Spinal cord (tissue), 10 donors: ENCODE results near the gene LAGE3. TPM values are rescaled to one million over a fixed set of nuclear protein-coding genes. Genes with fewer than 3 reads are reported as not detected.

Source experiments
- DNase-seq, 6 donors: peaks; one replicate each; pipeline versions ENCODE4 v3.0.0 to v3.0.0-alpha.2; 2013 to 2015; ENCODE audit warnings: low spot score in 6 of 6, low read depth in 4 of 6
- H3K27ac ChIP-seq: one replicate; pipeline ENCODE4 v1.5.1; 2013; ENCODE audit warnings: low read depth, low read length, control low read depth
- H3K27me3 ChIP-seq: one replicate; pipeline ENCODE4 v1.6.1; 2013; ENCODE audit warnings: low read length; ENCODE audit not compliant: control insufficient read depth, insufficient read depth
- H3K36me3 ChIP-seq: one replicate; pipeline ENCODE4 v1.6.1; 2013; ENCODE audit warnings: low read length; ENCODE audit not compliant: control insufficient read depth, insufficient read depth
- H3K4me1 ChIP-seq: one replicate; pipeline ENCODE4 v1.6.1; 2013; ENCODE audit warnings: low read length; ENCODE audit not compliant: control insufficient read depth, insufficient read depth
- H3K4me3 ChIP-seq: one replicate; pipeline ENCODE4 v1.5.1; 2013; ENCODE audit warnings: low read depth, low read length, control low read depth
- H3K9me3 ChIP-seq: one replicate; pipeline ENCODE4 v1.6.1; 2013; ENCODE audit warnings: low read length; ENCODE audit not compliant: control insufficient read depth, insufficient read depth
- WGBS: methylation state at CpG from one replicate; pipeline ENCODE4 v1.1.5; 2013; ENCODE audit warnings: missing lambda C conversion rate; ENCODE audit not compliant: insufficient coverage; 5-methylcytosine and 5-hydroxymethylcytosine counted together
- polyA plus RNA-seq, 2 donors: library from polyadenylated mRNA; unstranded; fragments of 120-200 nt; gene quantifications; one replicate each; pipeline ENCODE4 v1.2.1, GENCODE V29; 2013; ENCODE audit not compliant: insufficient read length in 2 of 2
- total RNA-seq, 2 donors: library from RNA; depleted of rRNA in 1 of 2; stranded (reverse); fragments of 120-200 nt in 1 of 2; fragments of >200 nt in 1 of 2; gene quantifications; one replicate each; pipeline versions ENCODE4 v1.2.3 to v1.2.4, GENCODE V29; 2013 to 2014
- donor health status: healthy.

The LAGE3 gene
- total and polyA plus RNA-seq, 4 donors = 10.0 to 46.2 (median 41.1) TPM

DNA sequence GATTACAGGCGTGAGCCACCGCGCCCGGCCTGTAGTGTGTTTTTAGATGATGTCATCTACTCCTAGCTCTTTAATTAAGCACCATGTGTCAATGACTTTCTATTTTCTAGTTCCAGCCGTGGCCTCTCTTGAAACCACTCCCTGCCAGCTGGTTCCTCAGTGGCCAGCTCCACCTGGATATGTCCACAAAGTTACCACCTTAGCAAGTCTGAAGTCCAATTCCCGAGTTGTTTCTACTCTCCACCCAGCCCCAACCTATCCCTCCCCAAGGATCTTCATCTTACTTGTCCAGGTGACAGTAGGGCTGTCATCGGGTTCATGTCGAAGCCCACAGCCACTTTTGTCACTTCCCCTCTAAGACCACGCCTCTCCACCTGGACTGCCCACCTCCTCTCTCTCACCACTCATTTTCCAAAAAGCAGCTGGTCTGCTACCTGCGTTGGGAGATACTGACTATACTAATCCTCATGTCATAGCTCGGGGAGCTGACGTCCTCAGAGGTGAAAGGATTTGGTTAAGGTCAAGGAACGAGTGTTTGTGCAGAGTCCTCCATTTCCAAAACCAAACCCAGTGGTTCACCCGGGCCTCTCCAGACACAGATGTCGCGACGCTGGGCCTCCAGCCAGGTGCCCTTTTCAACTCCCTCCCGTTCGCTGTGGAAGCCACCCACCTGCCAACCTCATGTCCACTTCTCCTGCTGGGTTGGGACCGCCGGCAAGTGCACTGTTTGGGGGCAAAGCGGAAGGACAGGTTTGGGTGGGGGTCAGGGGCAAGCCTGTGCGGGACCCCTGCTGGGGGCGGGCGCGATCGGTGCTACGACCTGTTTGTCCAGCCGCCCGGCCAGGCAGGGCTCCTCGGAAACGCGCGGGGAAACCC is 36.2 kb upstream of the LAGE3 start:
- peaks cover 13% of the 10 kb centered on the region for H3K36me3 ChIP-seq
- H3K4me3 ChIP-seq = peak overlapping the region; percentile 80
- peak in 2 of 6 donors; percentile 7 to 19 for DNase-seq
- no peaks in the 10 kb centered on the region for H3K27me3 ChIP-seq
- peaks cover 22% of the 10 kb centered on the region for H3K4me1 ChIP-seq
- 31% methylated on average over 26 of the region's 34 CpGs for WGBS
- H3K27ac ChIP-seq = peak overlapping the region; percentile 86
- no peaks in the 10 kb centered on the region for H3K9me3 ChIP-seq

DNA sequence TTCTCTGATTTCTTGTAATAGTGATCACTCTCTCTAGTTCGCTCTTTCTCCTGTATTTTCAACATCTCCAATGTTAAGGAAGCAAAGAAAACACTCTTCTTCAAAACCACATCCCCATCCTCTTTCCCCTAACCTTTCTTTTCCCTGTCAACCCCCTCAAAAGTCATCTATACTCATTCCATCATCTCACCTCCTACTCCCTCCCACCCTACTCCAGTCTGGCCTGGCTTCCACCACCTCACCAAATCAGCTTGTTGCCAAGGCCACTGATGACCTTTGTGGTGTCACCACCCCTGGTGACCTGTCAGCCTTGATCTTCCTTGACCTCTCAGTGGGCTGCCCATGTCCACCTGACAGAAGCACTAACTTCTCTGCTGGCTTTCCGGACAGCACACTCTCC is 34.6 kb upstream of the LAGE3 start:
- H3K27ac ChIP-seq = no peak overlapping the region
- H3K36me3 ChIP-seq = peaks cover 19% of the 10 kb centered on the region
- no peaks in the 10 kb centered on the region for H3K9me3 ChIP-seq
- 69% methylated on average over 2 of the region's 2 CpGs for WGBS
- H3K4me3 ChIP-seq = no peak overlapping the region
- H3K27me3 ChIP-seq = no peaks in the 10 kb centered on the region
- DNase-seq = no peak
- peaks cover 22% of the 10 kb centered on the region for H3K4me1 ChIP-seq

DNA sequence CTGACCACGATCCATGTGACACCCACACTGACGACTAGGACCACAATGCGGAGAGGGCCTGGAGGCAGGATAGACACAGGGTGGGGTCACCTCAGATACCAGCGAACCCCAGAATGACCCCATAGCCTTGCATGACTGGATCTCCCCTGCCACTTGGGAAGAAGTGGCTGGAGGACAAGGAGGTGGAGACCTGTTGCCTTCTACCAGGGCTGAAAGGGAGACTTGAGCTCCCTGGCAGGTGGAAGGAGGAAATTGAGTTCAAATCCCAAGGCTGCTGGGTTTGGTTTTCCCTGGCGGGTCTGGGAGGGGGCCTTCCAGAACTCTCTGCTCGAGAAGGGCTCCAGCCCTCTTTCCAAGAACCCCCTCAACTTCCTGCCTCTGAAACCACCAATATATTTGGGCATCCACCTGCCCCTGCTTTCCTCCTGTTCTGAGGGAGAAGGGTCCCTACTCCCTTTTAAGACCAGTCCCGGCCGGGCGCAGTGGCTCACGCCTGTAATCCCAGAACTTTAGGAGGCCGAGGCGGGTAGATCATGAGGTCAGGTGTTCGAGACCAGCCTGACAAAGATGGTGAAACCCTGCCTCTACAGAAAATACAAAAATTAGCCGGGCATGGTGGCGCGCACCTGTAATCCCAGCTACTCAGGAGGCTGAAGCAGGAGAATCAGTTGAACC is 33.9 kb upstream of the LAGE3 start:
- no peaks in the 10 kb centered on the region for H3K27me3 ChIP-seq
- no peak overlapping the region for H3K27ac ChIP-seq
- H3K9me3 ChIP-seq = no peaks in the 10 kb centered on the region
- DNase-seq = no peak
- peaks cover 22% of the 10 kb centered on the region for H3K4me1 ChIP-seq
- H3K36me3 ChIP-seq = peaks cover 25% of the 10 kb centered on the region
- 90% methylated on average over 14 of the region's 16 CpGs for WGBS
- H3K4me3 ChIP-seq = no peak overlapping the region

DNA sequence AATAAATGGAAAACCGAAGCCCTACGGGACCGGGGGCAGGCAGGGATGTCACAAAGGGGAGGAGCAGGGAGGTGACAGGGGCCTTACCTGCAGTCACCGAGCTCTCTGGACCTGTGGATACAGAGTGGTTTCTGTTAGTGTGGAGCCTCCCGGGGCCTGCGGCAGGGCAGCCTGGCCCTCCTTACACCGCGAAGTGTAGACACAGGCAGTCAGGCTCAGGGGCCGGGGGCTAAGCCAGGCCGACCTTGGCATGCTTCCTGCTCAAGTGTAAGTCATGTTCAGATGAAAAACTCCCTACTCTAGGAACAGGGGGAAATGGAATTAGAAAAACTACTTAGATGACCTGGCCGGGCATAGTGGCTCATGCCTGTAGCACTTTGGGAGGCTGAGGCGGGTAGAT is 32.7 kb upstream of the LAGE3 start:
- Histone ChIP-seq H3K9me3 (no peaks in the 10 kb centered on the region), H3K4me3 (no peak overlapping the region), H3K27ac (no peak overlapping the region), H3K36me3 (peaks cover 38% of the 10 kb centered on the region), H3K4me1 (peaks cover 21% of the 10 kb centered on the region), H3K27me3 (no peaks in the 10 kb centered on the region)
- WGBS = 96% methylated on average over 8 of the region's 12 CpGs
- no peak for DNase-seq

DNA sequence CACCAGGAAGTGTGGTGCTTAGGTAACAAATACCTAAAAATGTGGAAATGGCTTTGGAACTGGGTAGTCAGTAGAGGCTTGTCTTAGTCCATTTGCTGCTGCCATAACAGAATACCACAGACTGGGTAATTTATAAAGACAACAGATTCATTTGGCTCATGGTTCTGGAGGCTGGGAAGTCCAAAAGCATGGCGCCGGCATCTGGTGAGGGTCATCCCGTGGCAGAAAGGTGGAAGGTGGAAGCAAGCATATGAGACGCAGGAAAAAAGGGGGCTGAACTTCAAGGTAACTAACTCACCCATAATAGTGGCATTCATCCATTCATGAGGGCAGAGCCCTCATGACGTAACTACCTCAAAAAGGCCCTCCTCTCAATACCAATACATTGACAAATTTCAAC is 30.4 kb upstream of the LAGE3 start:
- Histone ChIP-seq H3K36me3 (peaks cover 51% of the 10 kb centered on the region), H3K4me1 (peaks cover 15% of the 10 kb centered on the region), H3K4me3 (no peak overlapping the region), H3K27ac (no peak overlapping the region), H3K9me3 (no peaks in the 10 kb centered on the region), H3K27me3 (no peaks in the 10 kb centered on the region)
- no peak for DNase-seq
- 60% methylated on average over 1 of the region's 5 CpGs for WGBS

DNA sequence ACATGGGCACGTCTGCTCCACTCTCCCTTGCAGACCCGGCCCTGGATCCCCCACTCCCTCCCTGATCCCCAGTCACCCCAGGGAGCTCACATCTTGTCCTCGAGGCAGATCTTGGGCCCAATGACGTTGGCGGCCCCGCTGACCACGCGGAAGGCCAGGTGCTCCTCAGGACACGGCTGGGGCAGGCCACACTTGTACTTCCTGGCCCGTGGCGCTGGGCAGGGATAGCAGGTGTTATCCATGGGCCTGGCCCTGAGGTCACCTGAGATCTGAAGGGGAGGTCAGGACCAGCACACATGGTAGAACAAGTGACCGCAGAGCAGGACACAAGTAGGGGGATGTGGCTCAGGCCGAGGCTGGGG is 29.3 kb upstream of the LAGE3 start:
- no peak overlapping the region for H3K4me3 ChIP-seq
- H3K36me3 ChIP-seq = peaks cover 51% of the 10 kb centered on the region
- 90% methylated on average over 11 of the region's 13 CpGs for WGBS
- H3K9me3 ChIP-seq = no peaks in the 10 kb centered on the region
- H3K27me3 ChIP-seq = no peaks in the 10 kb centered on the region
- H3K27ac ChIP-seq = no peak overlapping the region
- no peak for DNase-seq
- H3K4me1 ChIP-seq = peaks cover 15% of the 10 kb centered on the region

DNA sequence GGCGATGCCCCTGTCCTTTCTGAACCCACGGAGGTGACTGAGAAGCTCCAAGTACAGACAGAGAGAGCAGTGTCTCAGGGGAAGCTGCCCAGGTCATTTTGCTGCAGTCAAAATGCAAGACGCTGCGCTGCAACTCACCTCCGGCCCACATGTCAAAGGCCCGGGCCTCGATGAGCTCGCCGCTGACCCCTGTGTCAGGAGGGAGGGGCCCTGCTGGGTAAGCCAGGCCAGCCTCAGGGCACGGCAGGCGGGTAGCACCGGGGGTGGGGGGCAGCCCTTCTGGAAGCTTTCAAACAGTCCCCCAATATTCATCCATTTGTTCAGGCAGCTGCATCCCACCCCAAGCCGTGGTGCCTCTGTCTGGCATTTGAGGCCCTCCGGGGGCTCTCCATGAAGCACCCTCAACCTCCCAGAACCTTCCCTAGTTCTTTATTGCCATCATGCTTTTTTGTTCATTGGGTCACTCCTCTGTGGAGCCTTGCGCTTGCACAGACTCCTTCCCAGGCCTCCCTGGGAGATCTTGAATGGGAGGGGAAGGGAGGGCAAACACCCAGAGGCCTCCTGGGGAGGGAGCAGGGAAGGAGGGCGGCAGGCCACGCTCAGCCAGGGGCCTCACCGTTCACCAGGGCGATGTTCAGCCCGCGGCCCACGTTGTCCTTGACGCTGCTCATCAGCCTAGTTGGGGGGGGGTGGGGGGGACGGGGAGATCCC is 28.7 kb upstream of the LAGE3 start:
- H3K27ac ChIP-seq = no peak overlapping the region
- peaks cover 15% of the 10 kb centered on the region for H3K4me1 ChIP-seq
- H3K4me3 ChIP-seq = no peak overlapping the region
- no peaks in the 10 kb centered on the region for H3K27me3 ChIP-seq
- no peaks in the 10 kb centered on the region for H3K9me3 ChIP-seq
- peaks cover 48% of the 10 kb centered on the region for H3K36me3 ChIP-seq
- no peak for DNase-seq
- 81% methylated on average over 14 of the region's 24 CpGs for WGBS

DNA sequence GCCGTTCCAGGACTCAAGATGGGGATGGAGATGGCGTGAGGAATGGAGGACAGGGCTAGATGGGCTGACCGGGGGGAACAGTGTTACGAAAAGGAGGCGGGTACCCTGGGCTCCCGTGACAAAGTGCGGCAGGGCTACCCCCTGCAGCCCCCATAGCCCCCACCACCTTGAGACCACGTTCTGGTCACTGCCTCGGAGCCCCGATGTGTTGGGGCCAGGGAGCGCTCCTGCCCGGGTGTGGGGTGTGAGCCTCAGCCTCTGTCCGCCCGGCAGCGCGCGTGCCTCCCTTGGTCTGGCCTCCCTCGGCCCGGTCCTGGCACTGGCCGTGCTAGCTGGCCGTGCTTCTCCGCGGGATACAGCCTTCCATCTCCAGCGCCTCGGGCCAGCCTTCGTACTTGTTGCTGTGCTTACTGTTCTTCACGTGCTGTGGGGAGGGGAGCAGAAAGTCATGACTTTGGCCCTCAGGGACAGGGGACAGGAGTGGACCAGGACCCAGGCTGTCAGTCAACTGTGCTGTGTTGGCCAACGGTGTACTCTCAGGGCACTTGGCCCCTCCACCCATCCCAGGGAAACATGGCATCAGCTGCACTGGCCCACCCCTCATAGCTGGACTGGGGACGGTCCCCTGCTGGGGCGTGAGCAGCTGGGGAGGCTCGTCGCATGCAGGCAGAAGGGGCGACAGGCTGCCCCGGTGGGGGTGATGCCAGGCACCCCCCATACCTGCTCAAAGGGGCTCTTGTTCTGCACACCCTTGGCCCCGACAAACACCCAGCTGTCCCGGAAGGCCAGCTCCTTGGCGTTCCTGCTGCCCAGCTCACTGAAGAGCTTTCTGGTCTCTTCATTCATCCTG is 27.6 kb upstream of the LAGE3 start:
- 85% methylated on average over 37 of the region's 37 CpGs for WGBS

DNA sequence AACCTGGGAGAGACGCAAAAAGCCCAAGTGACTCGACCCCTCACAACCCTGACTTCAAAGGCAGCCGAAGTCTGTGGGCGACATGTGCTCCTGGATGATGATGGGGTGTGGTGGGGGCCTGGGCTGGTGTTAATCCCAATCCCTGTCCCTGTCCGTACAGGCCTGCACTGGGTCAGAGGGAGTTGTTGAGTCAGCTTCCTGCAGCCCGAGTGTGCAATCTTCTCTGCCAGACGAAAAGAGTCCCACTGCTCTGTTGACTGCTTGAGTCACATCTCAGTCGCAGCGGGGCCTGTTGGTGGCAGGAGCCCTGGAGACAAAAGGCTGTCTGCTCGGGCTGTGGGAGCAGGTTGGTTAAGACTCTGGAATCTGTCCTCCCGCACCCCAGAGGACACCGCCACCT is 26.7 kb upstream of the LAGE3 start:
- peaks cover 38% of the 10 kb centered on the region for H3K36me3 ChIP-seq
- no peak overlapping the region for H3K4me3 ChIP-seq
- no peak for DNase-seq
- H3K27ac ChIP-seq = no peak overlapping the region
- WGBS = 80% methylated on average over 10 of the region's 12 CpGs
- H3K4me1 ChIP-seq = peaks cover 15% of the 10 kb centered on the region
- no peaks in the 10 kb centered on the region for H3K9me3 ChIP-seq
- H3K27me3 ChIP-seq = no peaks in the 10 kb centered on the region

More for the DNA sequence above, 27.6 kb upstream of the LAGE3 start:
- Histone ChIP-seq H3K36me3 (peaks cover 41% of the 10 kb centered on the region), H3K4me1 (peaks cover 15% of the 10 kb centered on the region), H3K9me3 (no peaks in the 10 kb centered on the region), H3K4me3 (no peak overlapping the region), H3K27ac (no peak overlapping the region), H3K27me3 (no peaks in the 10 kb centered on the region)
- DNase-seq = no peak
